ENCODE measurements around the gene AFDN. TPM values are rescaled to one million over a fixed set of nuclear protein-coding genes. Genes with fewer than 3 reads are reported as not detected.

Gene AFDN
- total RNA-seq, 3 donors from 2014 or later (not counting 1 experiment from before 2014, with no cell fraction given), result 6.3 to 9.3 (median 7.9) TPM

DNA sequence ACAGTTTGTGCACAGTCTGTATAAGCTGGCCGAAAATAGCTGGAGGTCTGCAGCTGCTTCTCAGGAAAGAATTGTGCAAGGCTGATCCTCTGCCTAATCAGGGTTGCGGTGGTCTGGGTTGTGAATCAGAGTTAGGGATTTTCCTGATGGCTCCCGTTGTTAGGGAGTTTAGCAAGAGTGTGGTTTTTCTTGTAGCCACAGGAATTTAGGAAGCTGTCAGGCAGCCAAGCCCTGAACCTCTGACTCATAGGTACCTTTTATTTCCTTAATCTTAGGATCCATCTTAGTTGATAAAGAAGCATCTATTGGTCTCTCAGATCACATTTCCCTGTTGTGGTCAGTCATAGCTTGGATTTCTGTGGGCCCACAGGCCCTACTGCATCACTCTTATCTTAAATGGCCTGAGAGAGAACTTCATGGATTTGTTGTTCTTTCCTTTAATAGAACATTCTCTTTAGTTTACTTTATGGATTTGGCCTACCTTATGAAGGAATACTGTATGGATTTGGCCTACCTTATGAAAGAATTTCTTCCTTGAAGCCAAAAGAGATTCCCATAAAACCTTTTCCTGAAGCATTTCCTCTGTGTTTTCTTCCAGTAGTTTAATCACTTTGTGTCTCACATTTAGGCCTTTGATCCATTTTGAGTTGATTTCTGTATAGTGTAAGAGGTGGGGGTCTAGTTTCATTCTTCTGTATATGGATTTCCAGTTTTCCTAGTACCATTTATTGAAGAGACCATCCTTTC, 181.1 kb downstream of the AFDN start:
- Histone ChIP-seq H3K9me3 (ENCODE audit: control insufficient read depth, insufficient read depth, low read length) (peaks cover 8% of the 10 kb centered on the region), H3K36me3 (ENCODE audit: control insufficient read depth, insufficient read depth, low read length) (no peaks in the 10 kb centered on the region), H3K27ac (ENCODE audit: low read length) (no peak overlapping the region), H3K27me3 (ENCODE audit: control insufficient read depth, insufficient read depth, low read length) (no peaks in the 10 kb centered on the region), H3K4me3 (ENCODE audit: low read length) (no peak overlapping the region), H3K4me1 (ENCODE audit: control insufficient read depth, insufficient read depth, low read length) (no peaks in the 10 kb centered on the region)
- DNase-seq, result no peak
- Mint-ChIP-seq H3K27me3 (ENCODE audit: low read depth in 2 of 2) (peaks cover 0 to 3% of the 10 kb centered on the region in 2 donors), H3K27ac (no peak overlapping the region), H3K4me3 (no peak overlapping the region), H3K36me3 (peaks cover 17% of the 10 kb centered on the region), H3K4me1 (no peaks in the 10 kb centered on the region), H3K9me3 (peaks cover 11 to 24% of the 10 kb centered on the region in 2 donors)
- 29% methylated on average over 3 of the region's 3 CpGs for WGBS (ENCODE audit: insufficient coverage)
- intact Hi-C loops (cut with micrococcal nuclease), result no loop called here
- TF ChIP-seq, protein P1, sequence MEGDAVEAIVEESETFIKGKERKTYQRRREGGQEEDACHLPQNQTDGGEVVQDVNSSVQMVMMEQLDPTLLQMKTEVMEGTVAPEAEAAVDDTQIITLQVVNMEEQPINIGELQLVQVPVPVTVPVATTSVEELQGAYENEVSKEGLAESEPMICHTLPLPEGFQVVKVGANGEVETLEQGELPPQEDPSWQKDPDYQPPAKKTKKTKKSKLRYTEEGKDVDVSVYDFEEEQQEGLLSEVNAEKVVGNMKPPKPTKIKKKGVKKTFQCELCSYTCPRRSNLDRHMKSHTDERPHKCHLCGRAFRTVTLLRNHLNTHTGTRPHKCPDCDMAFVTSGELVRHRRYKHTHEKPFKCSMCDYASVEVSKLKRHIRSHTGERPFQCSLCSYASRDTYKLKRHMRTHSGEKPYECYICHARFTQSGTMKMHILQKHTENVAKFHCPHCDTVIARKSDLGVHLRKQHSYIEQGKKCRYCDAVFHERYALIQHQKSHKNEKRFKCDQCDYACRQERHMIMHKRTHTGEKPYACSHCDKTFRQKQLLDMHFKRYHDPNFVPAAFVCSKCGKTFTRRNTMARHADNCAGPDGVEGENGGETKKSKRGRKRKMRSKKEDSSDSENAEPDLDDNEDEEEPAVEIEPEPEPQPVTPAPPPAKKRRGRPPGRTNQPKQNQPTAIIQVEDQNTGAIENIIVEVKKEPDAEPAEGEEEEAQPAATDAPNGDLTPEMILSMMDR (IDR thresholded peaks at IDR 0.05), result no peak
- no peak for ATAC-seq

DNA sequence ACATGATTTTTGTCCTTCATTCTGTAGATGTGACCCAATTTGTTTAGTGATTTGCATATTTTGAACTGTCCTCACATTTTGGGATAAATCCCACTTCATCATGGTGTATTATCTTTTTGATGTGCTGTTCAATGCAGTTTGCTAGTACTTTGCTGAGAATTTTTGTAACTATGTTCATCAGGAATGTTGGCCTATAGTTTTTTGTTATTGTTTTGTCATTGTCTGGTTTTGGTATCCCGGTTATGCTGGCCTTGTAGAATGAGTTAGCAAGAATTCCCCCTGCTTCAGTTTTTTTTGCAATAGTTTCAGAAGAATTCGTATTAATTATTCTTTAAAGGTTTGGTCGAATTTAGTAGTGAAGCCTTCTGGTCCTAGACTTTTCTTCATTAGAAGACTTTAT, 182.6 kb downstream of the AFDN start:
- ATAC-seq (no peak), DNase-seq (no peak)
- intact Hi-C loops (cut with micrococcal nuclease), result no loop called here
- Histone ChIP-seq H3K36me3 (ENCODE audit: control insufficient read depth, insufficient read depth, low read length) (no peaks in the 10 kb centered on the region), H3K4me3 (ENCODE audit: low read length) (no peak overlapping the region), H3K4me1 (ENCODE audit: control insufficient read depth, insufficient read depth, low read length) (no peaks in the 10 kb centered on the region), H3K27ac (ENCODE audit: low read length) (no peak overlapping the region), H3K27me3 (ENCODE audit: control insufficient read depth, insufficient read depth, low read length) (no peaks in the 10 kb centered on the region), H3K9me3 (ENCODE audit: control insufficient read depth, insufficient read depth, low read length) (peaks cover 13% of the 10 kb centered on the region)
- peaks cover 11 to 24% of the 10 kb centered on the region in 2 donors for H3K9me3 Mint-ChIP-seq
- WGBS (ENCODE audit: insufficient coverage), result 94% methylated on average over 1 of the region's 3 CpGs
- H3K27me3 Mint-ChIP-seq (ENCODE audit: low read depth in 2 of 2), result peaks cover 0 to 3% of the 10 kb centered on the region in 2 donors
- no peaks in the 10 kb centered on the region for H3K4me1 Mint-ChIP-seq
- no peak overlapping the region for H3K4me3 Mint-ChIP-seq
- TF ChIP-seq, protein P1 (IDR thresholded peaks at IDR 0.05), result no peak
- peaks cover 17% of the 10 kb centered on the region for H3K36me3 Mint-ChIP-seq
- no peak overlapping the region for H3K27ac Mint-ChIP-seq

DNA sequence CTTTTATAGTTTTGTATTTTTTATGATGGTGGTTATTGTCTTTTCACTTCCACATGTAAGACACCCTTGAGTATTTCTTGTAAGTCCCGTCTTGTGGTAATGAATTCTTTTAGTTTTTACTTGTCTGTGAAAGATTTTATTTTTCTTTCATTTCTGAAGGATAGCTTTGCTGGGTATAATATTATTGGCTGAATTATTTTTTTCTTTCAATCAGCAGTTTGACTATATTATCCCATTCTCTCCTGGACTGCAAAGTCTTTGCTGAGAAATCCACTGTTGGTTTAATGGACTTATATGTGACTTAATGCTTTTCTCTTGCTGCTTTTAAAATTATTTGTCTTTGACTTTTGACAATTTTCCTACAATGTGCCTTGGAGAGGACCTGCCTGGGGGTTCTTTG, 184.6 kb downstream of the AFDN start:
- no peak overlapping the region for H3K4me3 Mint-ChIP-seq
- no CpG with 5 or more reads among the region's 1 CpG for WGBS (ENCODE audit: insufficient coverage)
- no peak overlapping the region for H3K27ac ChIP-seq (ENCODE audit: low read length)
- peaks cover 13% of the 10 kb centered on the region for H3K9me3 ChIP-seq (ENCODE audit: control insufficient read depth, insufficient read depth, low read length)
- no peak overlapping the region for H3K27ac Mint-ChIP-seq
- H3K9me3 Mint-ChIP-seq, result peaks cover 11 to 24% of the 10 kb centered on the region in 2 donors
- H3K36me3 Mint-ChIP-seq, result peaks cover 17% of the 10 kb centered on the region
- no peak overlapping the region for H3K4me3 ChIP-seq (ENCODE audit: low read length)
- H3K36me3 ChIP-seq (ENCODE audit: control insufficient read depth, insufficient read depth, low read length), result no peaks in the 10 kb centered on the region
- H3K4me1 ChIP-seq (ENCODE audit: control insufficient read depth, insufficient read depth, low read length), result no peaks in the 10 kb centered on the region
- no peaks in the 10 kb centered on the region for H3K4me1 Mint-ChIP-seq
- DNase-seq (no peak), ATAC-seq (no peak)
- no peaks in the 10 kb centered on the region for H3K27me3 ChIP-seq (ENCODE audit: control insufficient read depth, insufficient read depth, low read length)
- intact Hi-C loops (cut with micrococcal nuclease), result no loop called here
- TF ChIP-seq, protein P1 (IDR thresholded peaks at IDR 0.05), result no peak
- H3K27me3 Mint-ChIP-seq (ENCODE audit: low read depth in 2 of 2), result peaks cover 0 to 3% of the 10 kb centered on the region in 2 donors

Data from natural killer cell (primary cell).